ENCODE measurements around the gene PLK1.
"Not testable (repeated sequence)": the region's sequence is repeated elsewhere in the genome, so short reads cannot be mapped to it uniquely, and the experiment has no call there.

DNA sequence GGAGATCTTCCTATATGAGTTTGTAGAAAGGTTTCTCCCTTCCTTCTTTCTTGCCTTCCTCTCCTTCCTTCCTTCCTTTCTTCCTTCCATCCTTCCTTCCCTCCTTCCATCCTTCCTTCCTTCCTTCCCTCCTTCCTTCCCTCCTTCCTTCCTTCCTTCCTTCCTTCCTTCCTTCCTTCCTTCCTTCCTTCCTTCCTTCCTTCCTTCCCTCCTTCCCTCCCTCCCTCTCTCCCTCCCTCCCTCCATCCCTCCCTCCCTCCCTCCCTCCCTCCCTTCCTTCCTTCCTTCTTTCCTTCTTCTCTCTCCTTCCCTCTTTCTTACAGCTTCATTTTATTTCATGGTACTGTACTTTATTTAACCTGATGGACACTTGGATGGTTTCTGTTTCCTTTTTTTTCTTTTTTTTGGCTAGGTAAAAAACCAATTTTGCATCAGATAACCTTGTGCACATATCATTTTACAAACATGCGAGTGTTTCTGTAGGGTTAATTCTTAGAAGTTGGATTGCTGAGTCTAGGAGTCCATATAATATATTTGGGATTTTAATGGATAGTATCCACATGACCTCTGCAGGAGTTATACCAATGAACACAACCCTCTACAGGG, 58.8 kb downstream of the PLK1 start:
- TF ChIP-seq POLR2AphosphoS5 (IDR thresholded peaks at IDR 0.05; ENCODE audit: insufficient read depth in 1 of 2, low read depth in 1 of 2); POLR2A (IDR thresholded peaks at IDR 0.05): not testable (repeated sequence)
- TF ChIP-seq, protein P1, sequence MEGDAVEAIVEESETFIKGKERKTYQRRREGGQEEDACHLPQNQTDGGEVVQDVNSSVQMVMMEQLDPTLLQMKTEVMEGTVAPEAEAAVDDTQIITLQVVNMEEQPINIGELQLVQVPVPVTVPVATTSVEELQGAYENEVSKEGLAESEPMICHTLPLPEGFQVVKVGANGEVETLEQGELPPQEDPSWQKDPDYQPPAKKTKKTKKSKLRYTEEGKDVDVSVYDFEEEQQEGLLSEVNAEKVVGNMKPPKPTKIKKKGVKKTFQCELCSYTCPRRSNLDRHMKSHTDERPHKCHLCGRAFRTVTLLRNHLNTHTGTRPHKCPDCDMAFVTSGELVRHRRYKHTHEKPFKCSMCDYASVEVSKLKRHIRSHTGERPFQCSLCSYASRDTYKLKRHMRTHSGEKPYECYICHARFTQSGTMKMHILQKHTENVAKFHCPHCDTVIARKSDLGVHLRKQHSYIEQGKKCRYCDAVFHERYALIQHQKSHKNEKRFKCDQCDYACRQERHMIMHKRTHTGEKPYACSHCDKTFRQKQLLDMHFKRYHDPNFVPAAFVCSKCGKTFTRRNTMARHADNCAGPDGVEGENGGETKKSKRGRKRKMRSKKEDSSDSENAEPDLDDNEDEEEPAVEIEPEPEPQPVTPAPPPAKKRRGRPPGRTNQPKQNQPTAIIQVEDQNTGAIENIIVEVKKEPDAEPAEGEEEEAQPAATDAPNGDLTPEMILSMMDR (IDR thresholded peaks at IDR 0.05) = not testable (repeated sequence)

Measured in vagina (tissue), 2 donors.